Measurements from ENCODE around the gene STIP1. TPM values are rescaled to one million over a fixed set of nuclear protein-coding genes. Genes with fewer than 3 reads are reported as not detected.

Gene STIP1
- polyA plus RNA-seq, 1 donor from 2014 or later, result 161 TPM

DNA sequence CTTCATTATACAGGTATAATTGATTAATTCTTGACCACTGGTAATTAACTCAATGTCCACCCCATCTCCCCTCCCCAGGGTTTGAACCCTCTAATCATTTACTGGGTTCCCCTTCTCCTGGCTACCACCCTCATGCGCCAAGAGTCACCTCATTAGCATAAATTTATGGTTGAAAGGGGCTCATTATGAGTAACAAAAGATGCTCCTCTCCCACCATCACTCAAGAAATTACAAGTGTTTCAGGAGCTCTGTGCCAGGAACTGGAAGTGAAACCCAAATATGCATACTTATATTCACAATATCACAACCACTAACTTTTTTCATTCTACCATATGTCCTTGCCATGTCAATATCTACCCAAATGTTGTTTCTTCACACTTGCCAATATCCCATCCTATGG lies 7.8 kb upstream of the STIP1 start:
- Histone ChIP-seq H3K4me2 (ENCODE audit: low read length) (no peak overlapping the region), H3K9ac (ENCODE audit: low read length) (no peak overlapping the region), H4K20me1 (ENCODE audit: insufficient read depth) (no peaks in the 10 kb centered on the region), H3K36me3 (ENCODE audit: insufficient read depth, low read length) (no peaks in the 10 kb centered on the region), H3K9me2 (ENCODE audit: insufficient read depth, low read length) (no peaks in the 10 kb centered on the region), H3K27me3 (ENCODE audit: insufficient read depth, low read depth, low read length) (no peaks in the 10 kb centered on the region), H3K79me2 (replicated peaks; ENCODE audit: insufficient read depth, low read length) (no peaks in the 10 kb centered on the region), H3F3A (ENCODE audit: insufficient read depth, low read length, poor library complexity, severe bottlenecking) (no peaks in the 10 kb centered on the region), H3K27ac (ENCODE audit: low read length) (no peak overlapping the region), H2AFZ (ENCODE audit: low read depth, low read length) (no peak overlapping the region), H3K4me3 (ENCODE audit: low read length) (no peak overlapping the region), H3K9me3 (ENCODE audit: low read length) (no peaks in the 10 kb centered on the region)
- TF ChIP-seq RAD21 (conservative IDR thresholded peaks at IDR 0.05), result no peak
- no peak for TF ChIP-seq POLR2AphosphoS5 (IDR thresholded peaks at IDR 0.05)
- TF ChIP-seq EZH2 (IDR thresholded peaks at IDR 0.05; ENCODE audit: borderline replicate concordance, insufficient read depth, low read length, poor library complexity, severe bottlenecking), result no peak
- TF ChIP-seq SMC3 (conservative IDR thresholded peaks at IDR 0.05; ENCODE audit: poor library complexity), result no peak
- no peak for TF ChIP-seq TAF1 (IDR thresholded peaks at IDR 0.05; ENCODE audit: low read depth)
- no peak for TF ChIP-seq EP300 (conservative IDR thresholded peaks at IDR 0.05; ENCODE audit: poor library complexity, severe bottlenecking)
- TF ChIP-seq REST (IDR thresholded peaks at IDR 0.05; ENCODE audit: borderline replicate concordance), result no peak
- TF ChIP-seq MXI1 (conservative IDR thresholded peaks at IDR 0.05; ENCODE audit: poor library complexity, severe bottlenecking), result no peak
- no peak for TF ChIP-seq CTCF (IDR thresholded peaks at IDR 0.05; ENCODE audit: poor library complexity, severe bottlenecking)

- no peaks in the 10 kb centered on the region for H3K36me3 ChIP-seq (ENCODE audit: insufficient read depth, low read length)
- no peak overlapping the region for H3K9ac ChIP-seq (ENCODE audit: low read length)
- TF ChIP-seq MXI1 (conservative IDR thresholded peaks at IDR 0.05; ENCODE audit: poor library complexity, severe bottlenecking) (no peak), EZH2 (IDR thresholded peaks at IDR 0.05; ENCODE audit: borderline replicate concordance, insufficient read depth, low read length, poor library complexity, severe bottlenecking) (no peak), SMC3 (conservative IDR thresholded peaks at IDR 0.05; ENCODE audit: poor library complexity) (no peak), TAF1 (IDR thresholded peaks at IDR 0.05; ENCODE audit: low read depth) (no peak), EP300 (conservative IDR thresholded peaks at IDR 0.05; ENCODE audit: poor library complexity, severe bottlenecking) (no peak), CTCF (IDR thresholded peaks at IDR 0.05; ENCODE audit: poor library complexity, severe bottlenecking) (no peak), RAD21 (conservative IDR thresholded peaks at IDR 0.05) (no peak), POLR2AphosphoS5 (IDR thresholded peaks at IDR 0.05) (no peak), REST (IDR thresholded peaks at IDR 0.05; ENCODE audit: borderline replicate concordance) (no peak)
- H2AFZ ChIP-seq (ENCODE audit: low read depth, low read length), result no peak overlapping the region
- H3K4me3 ChIP-seq (ENCODE audit: low read length), result no peak overlapping the region
- no peaks in the 10 kb centered on the region for H3K9me2 ChIP-seq (ENCODE audit: insufficient read depth, low read length)
- H3F3A ChIP-seq (ENCODE audit: insufficient read depth, low read length, poor library complexity, severe bottlenecking), result peaks cover 6% of the 10 kb centered on the region
- no peak overlapping the region for H3K27ac ChIP-seq (ENCODE audit: low read length)
- H3K27me3 ChIP-seq (ENCODE audit: insufficient read depth, low read depth, low read length), result no peaks in the 10 kb centered on the region
- no peaks in the 10 kb centered on the region for H3K9me3 ChIP-seq (ENCODE audit: low read length)
- no peaks in the 10 kb centered on the region for H3K79me2 ChIP-seq (replicated peaks; ENCODE audit: insufficient read depth, low read length)
- H3K4me2 ChIP-seq (ENCODE audit: low read length), result no peak overlapping the region
- H4K20me1 ChIP-seq (ENCODE audit: insufficient read depth), result no peaks in the 10 kb centered on the region
These were observed 6.9 kb upstream of the STIP1 start for GRCh38 chr11:64178951-64179639.
